Islet precursor cell (in vitro differentiated cells): Measurements from ENCODE around the gene OLA1.

Source experiments
- DNase-seq: peaks from one replicate; pipeline ENCODE4 v3.0.0-alpha.2; 2018

The OLA1 gene

GRCh38 chr2:174117951-174118930, 130.1 kb downstream of the OLA1 start:
- DNase-seq, result no peak

DNA sequence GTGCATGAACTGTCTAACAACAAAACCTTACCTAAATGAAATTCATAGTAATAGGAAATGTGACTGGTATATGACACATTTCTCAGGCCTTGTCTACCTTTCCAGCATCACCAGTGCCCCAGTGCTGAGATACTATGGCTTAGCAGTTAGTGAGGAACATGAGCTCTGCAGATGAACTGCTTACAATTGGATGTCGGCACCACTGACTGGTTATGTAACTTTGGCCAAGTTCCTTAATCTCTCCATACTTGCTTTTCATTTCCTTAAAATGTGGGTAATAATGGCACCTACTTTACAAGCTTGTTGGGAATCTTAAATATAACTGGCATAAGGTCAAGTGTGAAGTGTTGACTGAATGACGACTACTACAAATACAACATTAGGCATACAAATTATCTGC, 136.3 kb downstream of the OLA1 start:
- DNase-seq, result no peak

- no peak for DNase-seq
Measured at GRCh38 chr2:174108579-174108978, 139.8 kb downstream of the OLA1 start.

DNA sequence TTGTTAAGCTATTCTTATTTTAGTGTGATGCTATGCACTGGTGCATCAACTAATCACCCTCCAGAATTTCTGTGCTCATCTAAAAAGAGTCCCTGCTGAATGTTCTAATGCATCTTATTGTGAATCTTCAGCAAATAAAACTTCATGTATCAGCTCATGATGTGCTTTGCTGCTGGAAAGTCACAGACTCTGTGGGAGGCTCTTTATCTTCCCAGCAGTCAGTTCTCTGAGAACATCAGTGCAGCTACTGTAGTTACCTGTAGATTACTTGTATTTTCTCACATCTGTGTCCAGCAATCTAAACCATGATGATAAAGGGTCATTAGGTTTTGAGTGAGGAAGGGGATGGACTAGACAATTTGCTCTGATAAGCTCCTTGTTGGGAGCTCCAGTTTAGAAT, 141.6 kb downstream of the OLA1 start:
- no peak for DNase-seq

DNA sequence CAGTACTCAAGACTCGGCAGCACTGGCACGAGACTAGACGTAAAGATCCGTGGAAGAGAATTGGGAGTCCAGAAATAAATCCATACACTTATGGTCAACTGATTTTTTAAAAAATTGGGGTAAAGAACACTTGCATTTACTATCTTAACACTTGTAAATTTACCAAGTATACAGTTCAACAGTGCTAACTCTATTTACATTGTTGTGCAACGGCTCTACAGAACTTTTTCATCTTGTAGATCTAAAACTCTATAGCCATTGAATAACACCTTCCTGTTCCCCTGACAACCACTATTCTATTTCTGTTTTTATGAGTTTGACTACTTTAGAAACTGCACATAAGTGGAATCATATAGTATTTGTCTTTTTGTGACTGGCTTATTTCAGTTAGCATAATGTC, 153.8 kb downstream of the OLA1 start:
- DNase-seq, result no peak

DNA sequence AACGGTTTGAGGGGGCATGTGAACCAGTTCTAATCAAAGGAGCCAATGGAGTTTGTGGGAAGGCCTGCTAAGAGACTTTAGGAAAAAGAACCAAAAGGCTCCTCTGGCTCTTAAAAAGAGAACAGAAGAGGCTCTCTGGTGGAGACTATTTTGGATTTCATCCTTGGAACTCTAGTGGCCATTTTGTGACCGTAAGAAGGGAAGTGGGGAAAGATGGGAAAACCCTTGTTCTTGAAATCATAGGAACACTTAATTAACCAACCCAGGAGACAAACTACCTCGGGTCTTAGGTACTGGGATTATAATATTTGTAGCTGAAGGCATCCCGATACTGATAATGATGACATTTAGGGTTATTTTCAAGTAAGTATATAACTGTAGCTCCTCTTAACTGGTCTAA, 157.9 kb downstream of the OLA1 start:
- DNase-seq, result no peak

DNA sequence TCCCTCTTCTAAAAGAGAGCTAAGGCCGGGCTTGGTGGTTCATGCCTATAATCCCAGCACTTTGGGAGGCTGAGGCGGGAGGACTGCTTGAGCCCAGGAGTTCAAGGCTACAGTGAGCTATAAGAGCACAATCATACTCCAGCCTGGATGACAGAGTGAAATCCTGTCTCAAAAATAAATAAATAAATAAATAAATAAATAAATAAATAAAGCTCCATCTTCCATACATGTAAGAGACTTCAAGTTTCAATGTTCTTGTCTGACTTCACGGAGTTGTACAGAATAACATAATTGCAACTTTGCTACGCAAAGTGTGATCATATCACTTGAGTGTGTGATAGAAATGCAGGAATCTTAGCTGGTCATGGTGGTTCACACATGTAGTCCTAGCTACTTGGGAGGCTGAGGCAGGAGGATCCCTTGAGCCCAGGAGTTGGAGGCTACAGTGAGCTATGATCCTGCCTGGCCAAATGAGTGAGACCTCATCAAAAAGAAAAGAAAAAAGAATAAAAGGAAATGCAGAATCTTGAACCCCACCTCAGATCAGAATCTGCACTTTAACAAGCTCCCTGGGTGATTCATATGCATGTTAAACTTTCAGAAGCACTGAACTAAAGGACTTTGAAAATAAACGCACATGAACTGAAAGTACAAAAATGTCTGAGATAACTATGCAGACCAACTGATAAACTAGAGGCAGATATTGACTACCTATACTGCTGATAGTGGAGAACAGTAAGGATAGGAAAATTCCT, 159.4 kb downstream of the OLA1 start:
- DNase-seq, result no peak

GRCh38 chr2:174086708-174087107, 161.6 kb downstream of the OLA1 start:
- DNase-seq, result no peak

DNA sequence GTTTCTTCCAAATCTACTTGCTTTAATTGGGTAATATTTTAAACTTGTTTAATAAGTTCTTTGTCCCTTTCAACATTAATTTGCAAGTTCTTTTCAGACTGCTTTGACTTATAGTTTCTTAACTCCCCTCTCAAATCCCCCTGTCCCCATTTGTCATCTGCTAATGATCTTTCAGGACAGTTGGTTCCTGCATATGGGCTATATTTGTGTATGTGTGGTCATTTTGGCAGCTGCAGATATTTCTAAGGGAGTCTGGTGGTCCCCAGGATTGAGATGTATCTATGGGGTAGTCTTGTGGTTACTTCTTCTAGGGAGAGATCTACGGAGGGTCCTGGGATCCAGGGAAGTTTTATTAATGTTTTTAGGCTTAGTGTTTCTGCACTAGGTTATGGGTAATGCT, 162.6 kb downstream of the OLA1 start:
- DNase-seq, result no peak

GRCh38 chr2:174083843-174084458, 164.4 kb downstream of the OLA1 start:
- DNase-seq, result no peak

GRCh38 chr2:174080672-174081121, 167.6 kb downstream of the OLA1 start:
- DNase-seq, result no peak

DNA sequence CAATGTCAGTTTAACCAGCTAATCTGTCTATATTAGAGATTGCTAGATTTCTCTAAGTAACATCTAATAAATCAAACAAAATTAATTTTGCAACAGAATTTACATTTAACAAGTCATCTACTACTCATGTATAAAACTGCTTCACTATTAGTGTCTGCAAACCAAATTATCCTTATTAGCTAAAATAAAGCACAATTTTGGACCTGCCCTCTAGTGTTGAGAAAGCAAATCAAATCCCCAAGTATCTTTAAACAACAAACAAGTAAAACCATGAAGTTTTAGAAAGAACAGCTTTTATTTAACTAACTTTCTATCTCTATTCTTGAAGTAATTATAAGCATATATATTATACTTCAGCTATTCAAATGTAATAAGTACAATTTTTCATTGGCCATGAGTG, 170.1 kb downstream of the OLA1 start:
- DNase-seq, result no peak

- DNase-seq, result no peak
Measured at GRCh38 chr2:174076975-174077374, 171.4 kb downstream of the OLA1 start.

DNA sequence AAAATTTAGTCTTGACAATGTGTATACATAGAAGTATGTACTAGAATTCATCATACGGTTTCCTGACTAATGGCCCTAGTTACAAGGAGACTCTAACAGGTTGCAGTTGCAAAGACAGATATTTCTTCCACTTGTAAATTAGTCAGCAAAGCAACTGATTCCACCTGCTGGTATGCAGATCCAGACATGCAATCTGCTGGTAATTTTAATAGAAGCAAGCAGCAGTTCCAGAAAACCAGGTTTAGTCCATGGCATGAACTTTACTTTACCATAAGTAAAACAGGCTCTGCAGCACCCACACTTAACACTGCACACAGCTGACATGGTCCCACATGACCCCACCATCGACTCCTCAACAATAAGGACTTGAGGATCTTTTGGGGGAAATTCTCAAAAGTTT, 172.3 kb downstream of the OLA1 start:
- no peak for DNase-seq

DNA sequence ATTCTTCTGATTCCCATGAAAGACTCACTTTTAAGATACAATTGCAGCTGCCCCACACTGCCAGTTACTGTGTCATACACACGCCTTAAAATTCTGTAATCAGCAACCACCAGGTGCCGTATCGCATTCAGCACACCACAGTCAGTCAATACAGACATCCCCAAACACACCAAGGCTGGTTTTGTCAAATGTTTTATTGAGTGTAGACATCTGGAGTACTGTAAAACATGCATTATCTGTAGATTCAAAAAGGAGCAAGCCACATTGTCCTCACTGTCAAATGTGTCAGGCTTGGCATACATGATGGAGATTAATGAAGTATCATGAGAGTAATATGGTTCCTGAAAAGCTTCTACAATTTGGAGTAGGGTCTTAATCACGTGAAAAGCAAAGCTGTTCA, 173.5 kb downstream of the OLA1 start:
- DNase-seq, result no peak

DNA sequence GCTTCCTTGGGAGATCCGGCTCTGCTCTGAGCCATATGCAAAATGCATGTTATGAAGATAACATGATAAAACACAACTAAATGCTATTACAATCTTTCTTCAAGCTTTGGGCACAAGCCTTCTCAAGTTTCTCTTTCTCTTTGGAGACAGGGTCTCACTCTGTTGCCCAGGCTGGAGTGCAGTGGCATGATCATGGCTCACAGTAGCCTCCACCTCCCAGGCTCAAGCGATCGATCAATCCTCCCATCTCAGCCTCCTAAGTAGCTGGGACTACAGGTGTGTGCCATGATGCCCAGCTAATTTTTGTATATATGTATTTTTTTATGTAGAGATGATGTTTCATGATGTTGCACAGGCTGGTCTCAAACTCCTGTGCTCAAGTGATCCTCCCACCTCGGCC, 175.5 kb downstream of the OLA1 start:
- no peak for DNase-seq

DNA sequence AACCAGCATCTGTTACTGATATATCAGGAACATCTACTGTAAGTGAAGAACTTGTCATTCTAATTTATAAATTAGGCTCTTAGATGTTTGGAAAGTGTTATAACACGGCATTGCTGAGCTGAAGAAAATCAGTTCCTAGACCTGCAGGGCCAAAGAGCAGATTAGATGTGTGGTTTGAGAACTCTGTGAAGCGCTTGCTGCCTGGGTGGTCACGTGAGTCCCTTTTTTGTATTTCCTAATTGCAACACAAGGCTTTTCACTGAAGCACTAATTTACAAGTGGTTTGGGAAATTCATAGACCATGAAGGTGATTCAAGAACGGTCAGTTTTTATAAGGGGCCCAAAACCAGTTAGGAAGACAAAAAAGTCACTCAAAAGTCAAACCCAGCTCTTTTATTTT, 176.3 kb downstream of the OLA1 start:
- DNase-seq, result no peak

DNA sequence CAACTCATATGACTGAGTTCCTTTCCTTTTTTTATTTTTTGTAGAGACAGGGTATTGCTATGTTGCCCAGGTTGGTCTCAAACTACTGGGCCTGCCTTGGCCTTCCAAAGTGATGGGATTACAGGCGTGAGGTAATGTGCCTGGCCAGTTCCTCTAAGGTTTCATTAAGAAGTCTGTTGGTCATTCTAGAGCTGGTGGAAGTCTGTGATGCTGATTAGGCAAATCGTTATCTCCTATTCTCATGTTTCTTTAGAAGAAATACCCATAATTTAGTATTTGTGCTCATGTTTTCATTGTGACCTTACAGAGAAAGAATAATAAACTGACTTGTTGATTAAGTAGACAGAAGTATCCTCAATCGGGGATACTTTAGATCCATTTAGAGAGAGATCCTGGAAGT, 177.0 kb downstream of the OLA1 start:
- DNase-seq, result no peak

DNA sequence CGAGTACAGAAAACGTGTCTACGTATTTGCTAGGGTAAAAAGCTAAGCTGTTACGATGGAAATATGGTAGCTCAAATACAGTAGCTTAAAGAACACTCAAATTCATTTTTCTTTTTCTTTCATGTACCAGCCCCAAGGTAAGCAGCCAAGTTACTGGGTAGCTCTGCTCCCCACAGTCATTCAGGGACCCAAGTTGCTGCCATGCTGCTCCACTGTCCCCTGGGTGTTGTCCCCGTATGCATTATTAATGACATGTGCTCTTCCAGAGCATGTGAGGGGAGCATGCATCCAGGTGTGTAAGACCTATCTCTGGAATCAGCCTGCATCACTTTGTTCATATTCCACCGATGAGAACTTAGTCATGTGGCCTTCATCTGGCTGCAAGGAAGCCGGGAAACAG, 178.1 kb downstream of the OLA1 start:
- DNase-seq, result no peak

DNA sequence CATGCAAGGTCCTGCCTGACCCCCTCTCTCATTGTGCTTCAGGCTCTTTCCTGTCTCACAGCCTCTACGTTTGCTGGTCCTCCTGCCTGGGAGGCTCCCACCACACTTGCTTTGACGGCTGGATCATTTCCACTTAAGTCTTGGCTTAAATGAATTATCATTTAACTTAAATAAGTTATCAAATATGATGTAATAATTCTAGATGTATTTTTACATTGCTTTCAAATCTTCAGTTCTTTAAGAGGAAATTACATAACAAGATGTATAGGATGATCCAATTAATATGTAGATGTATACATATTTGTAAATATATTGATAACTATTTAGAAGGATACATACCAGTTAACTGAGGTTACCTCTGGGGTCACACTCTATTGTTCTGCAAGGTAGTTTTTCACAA, 180.5 kb downstream of the OLA1 start:
- no peak for DNase-seq

DNA sequence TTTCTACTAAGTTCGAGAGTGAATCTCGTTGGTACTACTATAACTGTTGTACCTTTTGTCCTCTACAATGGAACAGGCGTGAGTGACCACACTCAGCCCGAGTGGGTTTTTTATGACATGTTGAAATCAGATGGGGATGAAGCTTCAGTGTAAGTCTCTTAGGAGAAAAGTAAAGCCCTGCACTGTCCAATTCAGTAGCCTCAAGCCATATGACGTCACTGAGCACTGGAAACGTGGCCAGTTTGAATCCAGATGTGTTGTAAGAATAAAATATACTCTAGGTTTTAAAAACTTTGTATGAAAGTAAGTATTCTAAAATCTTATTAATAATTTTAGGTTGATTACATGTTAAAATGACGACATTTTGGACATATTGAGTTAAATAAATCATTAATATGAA, 181.5 kb downstream of the OLA1 start:
- no peak for DNase-seq

DNA sequence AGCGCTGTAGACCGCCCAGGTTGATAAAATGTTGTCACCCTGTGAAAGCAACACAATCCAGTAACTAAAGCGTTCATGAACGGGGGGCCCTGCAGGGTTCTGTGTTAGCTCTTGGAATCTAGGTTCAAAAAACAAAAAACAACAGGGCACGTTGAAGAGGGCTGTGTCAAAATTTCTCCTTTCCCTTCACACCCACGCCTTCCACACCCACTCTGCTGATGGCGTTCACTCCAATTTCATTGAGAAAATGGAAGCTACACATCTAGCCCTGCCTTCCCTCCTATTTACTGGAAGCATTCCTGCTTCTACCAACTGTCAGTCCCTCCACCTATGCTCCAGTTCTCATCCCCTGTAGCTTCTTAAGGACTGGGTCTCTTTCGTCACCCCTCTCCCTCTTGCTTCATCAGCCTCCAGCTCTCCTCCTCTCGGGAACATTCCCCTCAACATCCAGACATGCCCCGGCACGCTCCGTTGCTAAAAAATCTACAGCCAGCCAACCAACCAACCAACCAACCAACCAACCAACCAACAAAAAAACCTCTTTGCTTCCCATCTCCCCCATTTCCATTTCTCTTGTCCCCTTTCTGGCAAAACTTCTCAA, 184.7 kb downstream of the OLA1 start:
- DNase-seq, result no peak

DNA sequence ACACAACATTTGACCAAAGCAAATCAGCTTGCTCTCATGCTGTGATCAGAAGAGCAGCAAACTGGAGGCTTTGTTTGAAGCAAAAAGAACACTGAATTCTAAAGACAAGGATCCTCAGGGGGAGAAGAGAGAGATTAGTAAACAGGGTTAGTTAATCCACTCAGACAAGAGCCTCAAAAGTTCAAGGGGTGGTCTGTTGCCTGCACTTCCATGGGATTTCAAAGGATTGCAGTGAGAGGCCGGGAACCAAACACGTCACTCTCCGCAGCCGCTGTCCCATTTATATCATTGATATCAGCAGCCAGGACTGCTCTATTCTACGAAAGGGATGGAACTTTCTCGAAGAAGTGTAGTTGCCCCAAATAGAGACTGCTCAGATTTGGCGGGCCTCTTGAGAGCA, 185.4 kb downstream of the OLA1 start:
- DNase-seq, result no peak
